NCI-H2029 (cell line): ENCODE data around the gene ZNF581.
A peak's percentile ranks its signal among the peaks of the same experiment; 100 is the strongest.

ENCODE experiments used
- DNase-seq: peaks from one replicate; lab custom pipeline; 2025; lab: John Stamatoyannopoulos, UW

ZNF581 gene

GRCh38 chr19:55648585-55649267 is 5.3 kb downstream of the ZNF581 start:
- no peak for DNase-seq

DNA sequence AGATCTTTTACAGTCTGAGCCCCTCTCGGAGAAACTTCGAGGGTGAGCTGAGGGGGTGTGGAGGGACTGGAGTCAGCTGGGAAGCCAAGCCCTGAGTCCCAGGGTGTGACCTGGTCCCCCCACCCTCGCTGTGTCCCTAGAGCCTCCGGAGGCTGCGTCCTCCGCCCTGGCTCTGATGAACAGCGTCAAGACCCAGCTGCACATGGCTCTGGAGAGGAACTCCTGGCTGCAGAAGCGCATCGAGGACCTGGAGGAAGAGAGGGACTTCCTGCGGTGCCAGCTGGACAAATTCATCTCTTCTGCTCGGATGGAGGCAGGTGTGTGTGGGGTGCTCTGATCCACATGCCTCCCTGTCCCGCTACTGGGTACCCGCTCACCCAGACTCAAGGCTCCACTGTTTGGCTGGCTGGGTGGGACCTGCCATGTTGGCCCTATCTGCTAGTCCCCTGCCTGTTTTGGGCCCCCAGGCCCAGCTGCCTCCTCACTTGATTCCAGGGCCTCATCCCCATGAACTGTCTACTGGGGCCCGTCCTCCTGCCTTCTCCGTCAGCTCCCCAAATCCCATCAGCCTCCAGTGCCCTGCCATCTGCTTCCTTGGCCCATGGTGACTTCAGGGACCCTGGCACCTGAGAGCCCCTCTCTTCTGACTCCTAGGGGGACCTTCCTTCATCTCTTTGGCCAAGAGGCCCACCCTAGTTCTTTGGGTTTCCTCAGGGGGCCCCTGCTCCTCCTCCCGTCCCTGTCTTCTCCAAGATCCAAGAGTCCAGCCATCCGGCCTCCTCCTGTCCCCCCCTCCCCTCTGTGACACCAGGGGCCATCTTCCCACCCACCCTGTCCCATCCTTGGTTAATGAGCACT is 6.0 kb downstream of the ZNF581 start:
- no peak for DNase-seq

- DNase-seq = no peak
These were observed 6.7 kb downstream of the ZNF581 start for GRCh38 chr19:55650126-55650557.

DNA sequence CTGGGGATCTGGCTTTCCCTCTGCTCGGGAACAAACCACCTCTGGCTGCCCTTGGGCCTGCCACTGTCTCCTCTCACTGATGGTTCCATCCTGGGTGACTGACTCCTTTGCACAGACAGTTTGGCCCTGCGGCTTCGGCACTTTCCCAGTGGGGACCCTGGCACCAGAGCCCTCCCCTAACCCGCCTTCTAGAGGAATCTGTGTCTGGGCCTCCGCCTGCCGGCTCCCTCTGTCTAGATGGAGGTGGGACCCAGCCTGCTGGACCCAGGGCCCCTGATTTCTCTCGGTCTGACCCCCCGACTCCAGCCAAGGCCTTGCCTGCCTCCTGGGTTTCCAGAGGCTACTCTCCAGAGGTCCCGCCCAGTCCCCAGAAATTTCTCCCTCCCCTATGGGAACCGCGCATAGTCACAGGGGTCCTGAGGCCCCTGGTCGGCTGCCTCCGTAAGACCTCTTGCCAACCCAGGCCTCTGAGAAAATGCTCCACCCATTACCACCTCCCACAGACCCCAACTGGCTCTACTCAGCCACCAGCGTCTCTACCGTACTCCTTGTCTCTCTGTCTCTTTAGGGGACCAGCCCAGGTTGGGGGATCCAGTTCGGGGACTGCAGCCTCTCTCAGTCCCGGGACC is 7.3 kb downstream of the ZNF581 start:
- DNase-seq = no peak

GRCh38 chr19:55651236-55651635 is 7.8 kb downstream of the ZNF581 start:
- no peak for DNase-seq

- no peak for DNase-seq
These were observed 9.1 kb downstream of the ZNF581 start for GRCh38 chr19:55652311-55653128.

DNA sequence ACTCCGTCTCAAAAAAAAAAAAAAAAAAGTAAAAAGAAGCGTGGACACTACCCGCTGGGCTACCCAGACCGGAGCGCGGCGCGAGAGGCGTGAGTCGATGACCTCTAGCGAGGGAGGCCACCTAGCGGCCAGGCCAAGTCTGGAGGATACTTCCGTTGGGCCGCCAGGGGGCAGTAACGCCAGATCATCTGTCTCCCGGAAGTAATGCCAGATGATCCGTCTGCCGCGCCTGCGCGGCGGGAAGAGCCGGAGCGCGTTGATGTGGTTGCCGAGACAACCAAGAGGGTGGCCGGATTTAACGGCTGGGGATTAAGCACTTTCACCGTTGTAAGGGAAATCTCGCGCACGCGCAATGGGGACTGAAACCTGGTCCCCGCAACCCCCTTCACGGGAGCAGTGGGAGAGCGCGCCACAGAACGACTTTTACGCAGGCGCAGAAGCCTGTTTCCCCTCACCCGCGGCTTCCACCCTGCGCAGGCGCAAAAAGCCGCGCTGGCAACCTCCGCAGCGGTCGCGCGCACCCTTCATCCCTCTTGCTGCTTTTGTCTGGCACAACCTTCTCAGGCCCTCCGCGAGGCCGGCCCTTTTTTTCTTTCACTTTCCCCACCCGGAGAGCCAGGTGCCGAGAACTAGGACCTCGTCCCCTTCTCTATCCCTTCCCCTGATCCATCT is 10.3 kb downstream of the ZNF581 start:
- DNase-seq = peak; percentile 98

GRCh38 chr19:55654323-55654867 is 10.9 kb downstream of the ZNF581 start:
- DNase-seq = peak; percentile 99

- DNase-seq = peak; percentile 79
These were observed 11.6 kb downstream of the ZNF581 start, which contains the start of gene U2AF2 for GRCh38 chr19:55654868-55655647. Gene U2AF2, plus strand, starts transcription at chr19:55655035. Its CDS starts 70 bp downstream, at chr19:55655105.

DNA sequence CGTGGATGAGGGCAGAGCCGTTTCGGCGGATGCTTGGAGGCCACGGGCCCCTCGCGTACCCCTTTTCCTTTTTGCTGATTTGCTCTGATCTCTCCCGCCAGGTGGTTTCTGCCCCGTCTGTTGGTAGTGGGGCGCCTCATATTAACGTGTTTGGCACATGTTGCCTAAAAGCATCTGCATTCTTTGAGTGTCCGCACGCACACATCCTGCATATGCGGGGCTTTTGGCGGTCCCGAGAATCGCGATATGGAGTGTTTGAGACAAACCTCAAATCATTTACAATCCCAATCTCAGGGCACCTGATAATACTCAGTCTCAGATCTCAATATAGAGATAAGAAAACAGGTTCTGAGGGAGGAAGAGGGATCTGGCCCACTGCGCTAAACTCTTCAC is 12.2 kb downstream of the ZNF581 start:
- DNase-seq = no peak

GRCh38 chr19:55656552-55656951 is 13.1 kb downstream of the ZNF581 start:
- no peak for DNase-seq

- no peak for DNase-seq
These were observed 13.7 kb downstream of the ZNF581 start for GRCh38 chr19:55656988-55657747.

GRCh38 chr19:55658846-55659459 is 15.5 kb downstream of the ZNF581 start:
- no peak for DNase-seq

- DNase-seq = no peak
These were observed 16.4 kb downstream of the ZNF581 start for GRCh38 chr19:55659822-55660221.

GRCh38 chr19:55660404-55660803 is 17.0 kb downstream of the ZNF581 start:
- no peak for DNase-seq

DNA sequence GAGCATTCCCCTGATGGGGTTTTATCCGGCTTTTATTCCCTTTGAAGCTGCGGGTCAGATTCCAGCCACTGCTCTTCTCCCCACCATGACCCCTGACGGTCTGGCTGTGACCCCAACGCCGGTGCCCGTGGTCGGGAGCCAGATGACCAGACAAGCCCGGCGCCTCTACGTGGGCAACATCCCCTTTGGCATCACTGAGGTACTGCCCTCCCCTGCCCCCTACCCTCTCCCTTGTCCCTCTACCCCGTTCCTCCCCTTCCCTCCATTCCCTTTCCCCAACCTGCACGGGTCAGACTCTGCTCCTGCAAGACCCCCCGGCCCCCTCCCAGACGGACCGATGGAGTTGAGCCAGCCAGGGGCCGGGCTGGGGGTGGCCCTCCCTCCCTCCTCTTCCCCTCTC is 17.5 kb downstream of the ZNF581 start:
- no peak for DNase-seq

GRCh38 chr19:55661826-55662225 is 18.4 kb downstream of the ZNF581 start:
- DNase-seq = no peak

- no peak for DNase-seq
These were observed 20.5 kb downstream of the ZNF581 start for GRCh38 chr19:55663846-55664536.
